ENCODE data around the gene CBR1. TPM values are rescaled to one million over a fixed set of nuclear protein-coding genes. Genes with fewer than 3 reads are reported as not detected.

The CBR1 gene
- total and polyA plus RNA-seq, 2 of the 13 experiments (the other 11 are each of a cell fraction or from before 2014, with no cell fraction given) = 33.7 to 38.7 TPM

DNA sequence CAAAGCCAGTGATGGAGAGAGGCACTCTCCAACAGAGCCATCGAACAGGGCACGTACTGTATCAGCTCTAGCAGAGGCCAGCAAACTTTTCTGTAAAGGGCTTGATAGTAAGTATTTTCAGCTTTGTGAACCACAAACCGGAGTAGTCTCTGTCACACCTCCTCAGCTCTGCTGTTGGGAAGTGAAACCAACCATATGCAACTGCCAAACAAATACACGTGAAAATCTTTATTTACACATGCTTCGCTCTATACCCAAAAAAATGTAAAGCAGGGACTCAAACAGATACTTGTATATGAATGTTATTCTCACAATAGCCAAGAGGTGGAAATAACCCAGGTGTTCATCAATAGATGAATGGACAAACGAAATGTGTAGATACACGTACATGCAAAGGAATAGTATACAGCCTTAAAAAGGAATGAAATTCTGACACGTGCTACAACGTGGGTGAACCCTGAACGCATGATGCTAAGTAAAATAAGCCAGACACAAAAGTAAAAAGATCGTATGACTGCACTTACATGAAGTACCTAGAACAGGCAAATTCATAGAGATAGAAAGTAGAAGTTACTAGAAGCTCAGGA is 48.5 kb upstream of the CBR1 start (continued):
- TF ChIP-seq, protein P1, sequence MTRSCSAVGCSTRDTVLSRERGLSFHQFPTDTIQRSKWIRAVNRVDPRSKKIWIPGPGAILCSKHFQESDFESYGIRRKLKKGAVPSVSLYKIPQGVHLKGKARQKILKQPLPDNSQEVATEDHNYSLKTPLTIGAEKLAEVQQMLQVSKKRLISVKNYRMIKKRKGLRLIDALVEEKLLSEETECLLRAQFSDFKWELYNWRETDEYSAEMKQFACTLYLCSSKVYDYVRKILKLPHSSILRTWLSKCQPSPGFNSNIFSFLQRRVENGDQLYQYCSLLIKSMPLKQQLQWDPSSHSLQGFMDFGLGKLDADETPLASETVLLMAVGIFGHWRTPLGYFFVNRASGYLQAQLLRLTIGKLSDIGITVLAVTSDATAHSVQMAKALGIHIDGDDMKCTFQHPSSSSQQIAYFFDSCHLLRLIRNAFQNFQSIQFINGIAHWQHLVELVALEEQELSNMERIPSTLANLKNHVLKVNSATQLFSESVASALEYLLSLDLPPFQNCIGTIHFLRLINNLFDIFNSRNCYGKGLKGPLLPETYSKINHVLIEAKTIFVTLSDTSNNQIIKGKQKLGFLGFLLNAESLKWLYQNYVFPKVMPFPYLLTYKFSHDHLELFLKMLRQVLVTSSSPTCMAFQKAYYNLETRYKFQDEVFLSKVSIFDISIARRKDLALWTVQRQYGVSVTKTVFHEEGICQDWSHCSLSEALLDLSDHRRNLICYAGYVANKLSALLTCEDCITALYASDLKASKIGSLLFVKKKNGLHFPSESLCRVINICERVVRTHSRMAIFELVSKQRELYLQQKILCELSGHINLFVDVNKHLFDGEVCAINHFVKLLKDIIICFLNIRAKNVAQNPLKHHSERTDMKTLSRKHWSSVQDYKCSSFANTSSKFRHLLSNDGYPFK (CRISPR knock-in tag; IDR thresholded peaks at IDR 0.05; ENCODE audit: borderline replicate concordance) = no peak
- no peak for TF ChIP-seq MTF2 (CRISPR knock-in tag; IDR thresholded peaks at IDR 0.05; ENCODE audit: borderline replicate concordance)
- no peak for TF ChIP-seq ZNF382 (CRISPR knock-in tag; IDR thresholded peaks at IDR 0.05; ENCODE audit: borderline replicate concordance)
- no peak for TF ChIP-seq POGZ (CRISPR knock-in tag; IDR thresholded peaks at IDR 0.05)
- TF ChIP-seq FOXC1 (CRISPR knock-in tag; IDR thresholded peaks at IDR 0.05; ENCODE audit: borderline replicate concordance) = no peak
- TF ChIP-seq, protein P2, sequence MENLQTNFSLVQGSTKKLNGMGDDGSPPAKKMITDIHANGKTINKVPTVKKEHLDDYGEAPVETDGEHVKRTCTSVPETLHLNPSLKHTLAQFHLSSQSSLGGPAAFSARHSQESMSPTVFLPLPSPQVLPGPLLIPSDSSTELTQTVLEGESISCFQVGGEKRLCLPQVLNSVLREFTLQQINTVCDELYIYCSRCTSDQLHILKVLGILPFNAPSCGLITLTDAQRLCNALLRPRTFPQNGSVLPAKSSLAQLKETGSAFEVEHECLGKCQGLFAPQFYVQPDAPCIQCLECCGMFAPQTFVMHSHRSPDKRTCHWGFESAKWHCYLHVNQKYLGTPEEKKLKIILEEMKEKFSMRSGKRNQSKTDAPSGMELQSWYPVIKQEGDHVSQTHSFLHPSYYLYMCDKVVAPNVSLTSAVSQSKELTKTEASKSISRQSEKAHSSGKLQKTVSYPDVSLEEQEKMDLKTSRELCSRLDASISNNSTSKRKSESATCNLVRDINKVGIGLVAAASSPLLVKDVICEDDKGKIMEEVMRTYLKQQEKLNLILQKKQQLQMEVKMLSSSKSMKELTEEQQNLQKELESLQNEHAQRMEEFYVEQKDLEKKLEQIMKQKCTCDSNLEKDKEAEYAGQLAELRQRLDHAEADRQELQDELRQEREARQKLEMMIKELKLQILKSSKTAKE (CRISPR knock-in tag; IDR thresholded peaks at IDR 0.05; ENCODE audit: borderline replicate concordance) = no peak
- TF ChIP-seq RBFOX2 (IDR thresholded peaks at IDR 0.05; ENCODE audit: low read depth, low read length) = no peak
- no peak for TF ChIP-seq KLF13 (CRISPR knock-in tag; IDR thresholded peaks at IDR 0.05)
- TF ChIP-seq KDM5B (CRISPR knock-in tag; IDR thresholded peaks at IDR 0.05; ENCODE audit: borderline replicate concordance) = no peak
